Gastrocnemius medialis (tissue), 4 donors: Measurements from ENCODE around the gene TTLL10.

ENCODE experiments used
- POLR2A ChIP-seq, 2 donors: fragments of 450-650 bp; IDR thresholded peaks; one replicate each; pipeline ENCODE4 v1.6.1; 2017; ENCODE audit warnings: antibody characterized with exemption in 2 of 2, mild to moderate bottlenecking in 2 of 2, moderate library complexity in 2 of 2
- TF ChIP-seq, protein P1 (sequence below), 5 experiments: fragments of 450-650 bp in 3 of 5; fragments of 200-600 bp in 2 of 5; sonication (generic) in 2 of 5; IDR thresholded peaks in 4 of 5; conservative IDR thresholded peaks in 1 of 5; 1 replicate in 4 of 5; 2 replicates in 1 of 5; pipeline ENCODE4 v1.5.1; 2016 to 2019; ENCODE audit warnings: antibody characterized with exemption in 5 of 5, mild to moderate bottlenecking in 3 of 5, moderate library complexity in 3 of 5

- TF ChIP-seq, protein P1, sequence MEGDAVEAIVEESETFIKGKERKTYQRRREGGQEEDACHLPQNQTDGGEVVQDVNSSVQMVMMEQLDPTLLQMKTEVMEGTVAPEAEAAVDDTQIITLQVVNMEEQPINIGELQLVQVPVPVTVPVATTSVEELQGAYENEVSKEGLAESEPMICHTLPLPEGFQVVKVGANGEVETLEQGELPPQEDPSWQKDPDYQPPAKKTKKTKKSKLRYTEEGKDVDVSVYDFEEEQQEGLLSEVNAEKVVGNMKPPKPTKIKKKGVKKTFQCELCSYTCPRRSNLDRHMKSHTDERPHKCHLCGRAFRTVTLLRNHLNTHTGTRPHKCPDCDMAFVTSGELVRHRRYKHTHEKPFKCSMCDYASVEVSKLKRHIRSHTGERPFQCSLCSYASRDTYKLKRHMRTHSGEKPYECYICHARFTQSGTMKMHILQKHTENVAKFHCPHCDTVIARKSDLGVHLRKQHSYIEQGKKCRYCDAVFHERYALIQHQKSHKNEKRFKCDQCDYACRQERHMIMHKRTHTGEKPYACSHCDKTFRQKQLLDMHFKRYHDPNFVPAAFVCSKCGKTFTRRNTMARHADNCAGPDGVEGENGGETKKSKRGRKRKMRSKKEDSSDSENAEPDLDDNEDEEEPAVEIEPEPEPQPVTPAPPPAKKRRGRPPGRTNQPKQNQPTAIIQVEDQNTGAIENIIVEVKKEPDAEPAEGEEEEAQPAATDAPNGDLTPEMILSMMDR (IDR thresholded peaks at IDR 0.05 in 4 of 5, conservative IDR thresholded peaks at IDR 0.05 in 1 of 5), result no peak
- no peak for TF ChIP-seq POLR2A (IDR thresholded peaks at IDR 0.05)
Measured at GRCh38 chr1:1151306-1151705, 22.4 kb upstream of the TTLL10 start.
